Ramos (cell line): ENCODE data around the gene SIX4.
"Not testable (repeated sequence)": the region's sequence is repeated elsewhere in the genome, so short reads cannot be mapped to it uniquely, and the experiment has no call there.

ENCODE experiments used
- in situ Hi-C: fragments of 300-500 bp; cut with MboI; formaldehyde crosslinking; loops from one replicate; pipeline ENCODE4 v1.14.3; 2022; ENCODE audit warnings: low sequenced_read_pairs; ENCODE audit not compliant: unreplicated experiment

SIX4 gene

GRCh38 chr14:60723907-60724618 lies at the start of gene SIX4:
TSS of gene SIX4 (minus strand) at chr14:60724351. CDS start at chr14:60724074, 277 bp downstream.
- in situ Hi-C loops: no loop called here

- in situ Hi-C loops: no loop called here
Observed at GRCh38 chr14:60773558-60773957, 49.4 kb upstream of the SIX4 start.

- in situ Hi-C loops: no loop called here
Observed at GRCh38 chr14:60771117-60771516, 47.0 kb upstream of the SIX4 start.

DNA sequence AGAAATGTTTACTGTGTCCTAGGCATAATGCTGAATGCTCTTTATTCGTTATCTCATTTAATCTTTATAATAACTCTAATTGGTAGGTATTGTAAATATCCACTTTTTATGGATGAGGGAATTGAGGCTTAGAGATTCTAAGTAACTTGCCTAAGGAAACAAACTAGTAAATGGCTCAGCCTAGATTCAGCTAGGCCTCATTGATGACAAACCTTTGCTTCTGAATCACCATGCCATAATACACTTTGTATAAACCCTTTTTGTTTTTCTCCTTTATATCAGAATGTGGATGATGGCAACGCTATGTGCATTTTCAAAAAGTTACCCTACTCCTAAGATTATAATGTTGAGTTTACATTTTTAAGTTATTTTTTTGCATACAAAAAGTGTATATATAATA lies 44.5 kb upstream of the SIX4 start:
- in situ Hi-C loops: no loop called here

GRCh38 chr14:60760644-60761364 lies 36.7 kb upstream of the SIX4 start:
- in situ Hi-C loops: no loop called here

DNA sequence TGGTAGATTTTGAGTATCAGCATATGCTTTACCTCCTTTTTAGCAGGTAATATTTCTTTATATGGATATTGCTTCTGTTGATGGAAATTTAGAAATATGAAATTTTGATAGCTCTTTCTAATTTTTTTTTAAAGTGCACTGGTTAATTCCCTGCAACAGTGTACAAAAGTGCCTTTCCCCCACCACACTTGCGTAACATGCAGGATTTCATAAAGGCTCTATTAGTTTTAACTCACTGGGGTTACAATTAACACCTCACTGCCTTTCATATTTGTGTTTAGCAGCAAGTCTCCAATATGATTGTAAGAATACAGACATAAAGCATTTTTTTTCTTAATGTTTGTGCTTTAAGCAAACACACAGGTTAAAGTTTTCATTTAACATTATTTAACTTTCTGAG lies 36.1 kb upstream of the SIX4 start:
- in situ Hi-C loops: no loop called here

GRCh38 chr14:60758885-60759284 lies 34.7 kb upstream of the SIX4 start:
- in situ Hi-C loops: no loop called here

GRCh38 chr14:60757567-60758002 lies 33.4 kb upstream of the SIX4 start:
- in situ Hi-C loops: no loop called here

DNA sequence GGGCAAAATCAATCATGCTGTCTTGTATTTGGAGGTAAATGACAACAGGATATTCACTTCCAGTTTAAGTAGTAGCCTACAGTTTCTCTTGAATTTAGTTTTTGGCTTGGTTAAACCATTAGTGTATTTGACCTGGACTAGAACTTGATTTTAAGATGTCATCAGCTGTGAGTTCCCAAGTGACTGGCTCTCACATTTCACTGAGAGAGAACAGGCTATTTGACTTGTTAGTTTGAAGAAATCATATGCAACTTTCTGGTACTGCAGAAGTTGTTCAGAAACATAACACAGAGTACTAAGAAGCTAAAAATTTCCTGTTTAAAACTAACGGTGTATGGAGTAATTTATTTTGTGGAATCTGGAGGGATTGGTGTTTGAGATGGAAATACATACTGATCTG lies 32.7 kb upstream of the SIX4 start:
- in situ Hi-C loops: no loop called here

GRCh38 chr14:60753264-60754119 lies 29.3 kb upstream of the SIX4 start:
- in situ Hi-C loops: no loop called here

DNA sequence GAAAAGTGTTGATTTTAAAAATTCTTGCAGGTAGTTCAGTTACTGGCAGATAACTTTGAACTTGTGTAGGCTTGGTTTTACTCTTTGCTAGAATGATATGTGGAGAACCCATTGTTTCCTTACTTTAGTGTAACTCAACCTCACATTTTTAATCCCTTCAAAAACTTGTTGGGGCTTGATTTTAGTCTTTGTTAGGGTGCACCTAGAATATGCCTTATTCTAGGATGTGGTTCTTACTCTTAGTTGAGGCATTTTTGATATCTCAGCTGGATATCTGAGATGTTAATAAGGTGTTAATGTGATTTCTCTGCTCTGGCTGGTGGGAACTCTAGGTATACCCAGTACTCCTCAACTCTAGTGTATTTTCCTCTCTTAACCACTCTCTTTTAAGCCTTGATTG lies 20.4 kb upstream of the SIX4 start:
- in situ Hi-C loops: no loop called here

DNA sequence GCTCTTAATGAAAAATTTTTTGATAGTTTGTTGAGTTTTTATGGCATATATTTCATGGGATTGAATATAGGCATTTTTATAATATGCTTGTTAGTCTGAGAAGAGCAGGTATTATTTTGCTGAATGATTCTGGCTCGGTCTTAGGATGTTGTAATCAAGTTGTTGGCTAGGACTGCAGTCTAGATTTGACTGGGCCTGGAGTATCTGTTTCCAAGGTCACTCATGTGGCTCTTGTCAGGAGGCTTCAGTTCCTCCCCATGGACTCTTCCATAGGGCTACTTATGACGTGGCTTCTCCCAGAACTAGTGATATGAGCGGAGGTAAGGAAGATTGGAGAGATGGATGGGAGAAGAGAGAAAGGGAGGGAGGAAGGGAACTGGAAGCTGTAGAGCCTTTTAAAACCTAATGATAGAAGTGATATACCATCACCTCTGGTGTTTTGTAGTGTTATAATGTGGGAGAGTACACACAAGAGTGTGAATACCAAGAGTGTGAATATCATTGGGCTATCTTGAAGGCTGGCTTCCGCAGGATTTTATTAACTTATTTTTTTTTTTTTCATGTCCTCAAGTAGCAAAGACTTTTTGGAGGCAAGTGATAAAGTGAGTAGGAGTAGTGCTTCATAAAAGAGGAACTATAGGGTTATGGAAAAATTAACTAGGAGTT lies 14.8 kb upstream of the SIX4 start:
- in situ Hi-C loops: no loop called here

GRCh38 chr14:60736494-60736893 lies 12.3 kb upstream of the SIX4 start:
- in situ Hi-C loops: no loop called here

- in situ Hi-C loops: no loop called here
Observed at GRCh38 chr14:60735416-60735815, 11.3 kb upstream of the SIX4 start.

- in situ Hi-C loops: no loop called here
Observed at GRCh38 chr14:60734465-60735242, 10.5 kb upstream of the SIX4 start, which contains the start of gene MNAT1. TSS of gene MNAT1 (plus strand) at chr14:60734761. CDS start at chr14:60734863, 102 bp downstream.

DNA sequence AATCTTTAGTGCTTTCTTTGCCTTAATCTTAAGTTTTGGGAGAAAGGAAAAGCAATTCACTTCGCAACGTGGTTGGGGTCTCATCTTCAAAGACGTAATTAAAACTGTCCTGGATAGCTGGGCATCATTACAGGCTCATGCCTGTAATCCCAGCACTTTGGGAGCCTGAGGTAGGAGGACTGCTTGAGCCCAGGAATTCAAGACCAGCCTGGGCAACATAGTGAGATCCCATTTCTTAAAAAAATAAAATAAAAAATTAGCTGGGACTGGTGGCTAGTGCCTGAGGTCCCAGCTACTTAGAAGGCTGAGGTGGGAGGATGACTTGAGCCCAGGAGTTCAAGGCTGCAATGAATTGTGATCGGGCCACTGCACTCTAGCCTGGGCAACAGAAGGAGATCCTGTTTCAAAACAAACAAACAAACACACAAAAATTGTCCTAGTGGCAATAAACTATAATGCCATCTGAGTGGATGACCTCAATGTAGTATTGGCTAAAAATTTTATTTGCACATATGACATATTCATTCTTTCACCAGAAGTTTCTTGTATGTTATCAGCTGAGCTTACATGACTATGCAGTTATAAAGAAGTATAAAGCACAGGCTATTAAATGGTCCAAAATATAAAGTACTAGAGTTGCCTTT lies 8.8 kb upstream of the SIX4 start:
- in situ Hi-C loops: no loop called here

- in situ Hi-C loops: not testable (repeated sequence)
Observed at GRCh38 chr14:60731291-60731690, 7.1 kb upstream of the SIX4 start.

DNA sequence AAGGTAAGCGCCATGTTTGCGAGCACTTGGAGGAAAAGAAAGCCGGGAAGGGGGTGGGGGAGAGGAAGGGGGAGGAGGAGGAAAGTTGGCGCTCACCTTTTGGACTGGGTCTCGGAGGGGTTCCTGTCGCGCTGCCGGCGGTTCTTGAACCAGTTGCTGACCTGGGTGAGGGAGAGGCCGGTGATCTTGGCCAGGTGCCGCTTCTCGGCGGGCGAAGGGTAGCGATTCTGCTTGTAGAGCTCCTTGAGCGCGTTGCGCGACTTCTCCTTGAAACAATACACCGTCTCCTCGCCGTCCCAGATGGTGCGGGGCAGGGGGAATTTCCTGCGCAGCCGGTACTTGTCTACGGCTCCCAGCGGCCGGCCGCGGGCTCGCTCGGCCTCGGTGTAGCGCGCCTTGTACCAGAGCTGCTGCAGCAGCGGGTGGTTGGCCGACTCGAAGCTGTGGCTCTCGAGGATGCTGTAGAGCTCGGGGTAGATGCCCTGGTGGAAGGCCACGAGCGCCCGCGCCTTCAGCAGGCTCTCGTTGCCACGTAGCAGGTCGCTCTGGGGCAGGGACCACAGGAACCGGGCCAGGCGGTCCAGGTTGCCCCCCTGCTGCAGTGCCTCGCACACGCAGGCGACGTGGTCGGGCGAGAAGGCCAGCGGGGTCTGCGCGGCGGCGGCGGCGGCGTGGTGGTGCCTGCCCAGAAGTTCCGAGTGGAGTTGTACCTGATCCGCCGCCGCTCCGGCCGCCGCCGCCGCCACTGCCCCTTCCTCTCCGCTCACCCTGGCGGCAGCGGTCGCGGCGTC lies 840 bp downstream of the SIX4 start:
- in situ Hi-C loops: no loop called here
